T-helper 9 cell (primary cell): ENCODE measurements around the gene ACSM6.

Experiments used
- DNase-seq: peaks from one replicate; pipeline ENCODE4 v3.0.0-alpha.2; 2020

The ACSM6 gene

DNA sequence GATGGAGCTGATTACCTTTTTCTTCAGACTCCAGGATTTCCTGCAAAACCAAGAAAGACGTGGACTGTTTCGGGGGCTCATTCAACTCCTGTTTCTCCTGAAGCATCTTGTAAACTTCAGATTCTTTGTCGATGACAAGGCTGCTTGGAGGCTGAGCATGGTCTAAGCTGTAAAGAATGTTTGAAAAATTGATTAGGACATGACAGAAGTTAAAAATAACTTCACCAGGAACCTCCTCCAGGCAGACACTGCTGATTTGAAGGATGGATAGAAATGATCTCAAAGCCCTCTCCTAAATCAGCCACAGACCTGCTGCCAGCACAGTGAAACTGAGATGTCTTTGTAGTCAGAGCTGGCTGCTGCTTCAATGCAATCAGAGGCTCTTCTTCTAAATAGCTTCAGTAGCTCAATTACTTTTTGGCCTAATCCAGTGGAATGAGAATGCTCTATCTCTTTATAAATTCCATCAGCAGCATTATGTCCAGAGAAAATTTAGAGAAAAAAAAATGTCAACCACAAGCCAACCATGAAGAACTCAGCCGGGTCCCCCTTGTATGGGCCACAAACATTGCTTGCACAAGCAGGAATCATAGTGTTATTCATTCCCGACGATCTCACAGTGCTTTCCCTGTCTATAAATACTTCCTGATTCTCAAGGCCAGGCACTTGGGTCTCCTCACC is 53.3 kb downstream of the ACSM6 start:
- DNase-seq = no peak

GRCh38 chr10:95247881-95248583 is 54.0 kb downstream of the ACSM6 start:
- no peak for DNase-seq

DNA sequence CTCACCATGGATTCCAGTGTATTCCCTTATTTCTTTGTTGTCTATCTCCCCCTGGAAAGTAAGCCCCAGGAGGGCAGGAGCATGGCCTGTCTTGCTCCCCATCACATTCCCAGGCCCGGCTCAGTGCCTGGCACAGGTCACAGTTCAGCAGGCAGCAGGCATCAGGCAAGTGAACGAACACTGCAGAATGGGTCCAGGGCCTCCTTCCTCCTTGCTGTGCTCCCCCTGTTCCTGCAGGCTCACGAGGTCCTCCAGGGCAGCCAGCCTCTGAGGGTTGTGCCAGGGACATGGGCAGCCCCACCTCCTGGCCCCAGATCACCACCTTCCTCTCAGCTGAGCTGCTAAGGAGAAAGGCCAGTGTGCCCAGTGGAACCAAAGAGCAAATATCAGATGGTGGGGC is 55.0 kb downstream of the ACSM6 start:
- no peak for DNase-seq

GRCh38 chr10:95249467-95249866 is 55.4 kb downstream of the ACSM6 start:
- no peak for DNase-seq

- no peak for DNase-seq
Measured at GRCh38 chr10:95250856-95251255, 56.8 kb downstream of the ACSM6 start.

- no peak for DNase-seq
Measured at GRCh38 chr10:95253007-95253406, 59.0 kb downstream of the ACSM6 start.

GRCh38 chr10:95253686-95254085 is 59.6 kb downstream of the ACSM6 start:
- DNase-seq = no peak

DNA sequence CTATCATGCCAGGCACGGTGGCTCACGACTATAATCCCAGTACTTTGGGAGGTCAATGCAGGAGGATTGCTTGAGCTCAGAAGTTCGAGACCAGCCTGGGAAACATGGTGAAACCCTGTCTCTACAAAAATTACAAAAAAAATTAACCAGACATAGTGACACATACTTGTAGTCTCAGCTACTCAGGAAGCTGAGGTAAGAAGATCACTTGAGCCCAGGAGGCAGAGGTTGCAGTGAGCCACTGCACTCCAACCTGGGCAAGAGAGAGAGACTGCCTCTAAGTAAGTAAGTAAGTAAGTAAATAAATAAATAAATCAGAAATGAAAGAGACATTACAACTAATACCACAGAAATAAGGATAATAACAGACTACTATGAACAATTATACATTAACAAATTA is 60.6 kb downstream of the ACSM6 start:
- no peak for DNase-seq

- no peak for DNase-seq
Measured at GRCh38 chr10:95256268-95256667, 62.2 kb downstream of the ACSM6 start.

DNA sequence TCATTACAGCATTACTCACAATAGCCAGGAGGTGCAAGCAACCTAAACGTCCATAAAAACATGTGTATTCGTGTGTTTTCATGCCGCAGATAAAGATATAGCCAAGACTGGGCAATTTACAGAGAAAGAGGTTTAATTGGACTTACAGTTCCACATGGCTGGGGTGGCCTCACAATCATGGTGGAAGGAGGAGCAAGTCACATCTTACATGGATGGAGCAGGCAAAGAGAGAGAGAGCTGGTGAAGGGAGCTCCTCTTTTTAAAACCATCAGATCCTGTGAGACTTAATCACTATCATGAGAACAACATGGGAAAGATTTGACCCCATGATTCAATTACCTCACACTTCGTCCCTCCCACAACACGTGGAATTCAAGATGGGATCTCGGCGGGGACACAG is 63.8 kb downstream of the ACSM6 start:
- DNase-seq = no peak

- DNase-seq = no peak
Measured at GRCh38 chr10:95260397-95260881, 66.4 kb downstream of the ACSM6 start.

GRCh38 chr10:95260909-95261552 is 67.0 kb downstream of the ACSM6 start:
- DNase-seq = no peak

- no peak for DNase-seq
Measured at GRCh38 chr10:95261926-95262325, 67.9 kb downstream of the ACSM6 start.

GRCh38 chr10:95262763-95263518 is 68.9 kb downstream of the ACSM6 start:
- no peak for DNase-seq

DNA sequence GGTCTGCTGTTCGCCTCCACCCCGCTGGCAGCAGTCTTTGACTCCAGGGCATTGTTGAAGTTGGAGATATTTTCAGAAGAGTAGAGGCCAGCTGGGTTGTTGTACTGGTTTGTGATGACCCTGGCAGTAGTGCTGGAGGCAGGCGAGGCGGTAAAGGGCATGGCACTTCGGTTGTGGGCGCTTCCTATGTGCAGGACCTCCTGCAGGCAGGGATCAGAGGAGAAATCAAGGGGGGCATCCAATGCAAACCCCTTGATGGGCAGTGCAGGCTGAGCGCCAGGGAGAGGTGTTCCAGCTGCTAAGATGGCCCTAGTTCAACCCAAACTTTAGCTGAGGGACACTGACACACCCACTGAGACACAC is 69.8 kb downstream of the ACSM6 start:
- no peak for DNase-seq

GRCh38 chr10:95264227-95265051 is 70.4 kb downstream of the ACSM6 start:
- DNase-seq = no peak

GRCh38 chr10:95265572-95265971 is 71.5 kb downstream of the ACSM6 start:
- DNase-seq = no peak

GRCh38 chr10:95266674-95267095 is 72.6 kb downstream of the ACSM6 start:
- no peak for DNase-seq

GRCh38 chr10:95267251-95267650 is 73.2 kb downstream of the ACSM6 start:
- DNase-seq = no peak

DNA sequence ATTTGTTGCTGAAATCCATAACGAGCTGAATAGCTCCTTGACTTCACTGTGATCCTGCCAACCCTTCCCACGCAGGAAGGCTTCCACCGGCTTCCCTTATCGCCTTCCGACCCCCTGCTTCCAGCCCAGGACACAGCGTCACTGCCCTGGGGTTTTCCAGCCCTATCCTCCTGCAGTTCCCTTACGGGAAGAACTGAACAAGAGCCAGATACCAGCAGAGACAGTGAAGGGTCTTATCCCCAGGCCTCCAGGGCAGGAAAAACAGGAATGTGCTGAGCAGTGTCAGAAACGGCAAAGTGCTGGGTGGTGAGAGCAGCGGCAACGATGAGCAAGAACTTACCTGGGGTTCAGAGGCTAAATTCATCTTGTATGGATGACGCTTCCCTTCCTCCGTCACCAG is 74.4 kb downstream of the ACSM6 start:
- no peak for DNase-seq

DNA sequence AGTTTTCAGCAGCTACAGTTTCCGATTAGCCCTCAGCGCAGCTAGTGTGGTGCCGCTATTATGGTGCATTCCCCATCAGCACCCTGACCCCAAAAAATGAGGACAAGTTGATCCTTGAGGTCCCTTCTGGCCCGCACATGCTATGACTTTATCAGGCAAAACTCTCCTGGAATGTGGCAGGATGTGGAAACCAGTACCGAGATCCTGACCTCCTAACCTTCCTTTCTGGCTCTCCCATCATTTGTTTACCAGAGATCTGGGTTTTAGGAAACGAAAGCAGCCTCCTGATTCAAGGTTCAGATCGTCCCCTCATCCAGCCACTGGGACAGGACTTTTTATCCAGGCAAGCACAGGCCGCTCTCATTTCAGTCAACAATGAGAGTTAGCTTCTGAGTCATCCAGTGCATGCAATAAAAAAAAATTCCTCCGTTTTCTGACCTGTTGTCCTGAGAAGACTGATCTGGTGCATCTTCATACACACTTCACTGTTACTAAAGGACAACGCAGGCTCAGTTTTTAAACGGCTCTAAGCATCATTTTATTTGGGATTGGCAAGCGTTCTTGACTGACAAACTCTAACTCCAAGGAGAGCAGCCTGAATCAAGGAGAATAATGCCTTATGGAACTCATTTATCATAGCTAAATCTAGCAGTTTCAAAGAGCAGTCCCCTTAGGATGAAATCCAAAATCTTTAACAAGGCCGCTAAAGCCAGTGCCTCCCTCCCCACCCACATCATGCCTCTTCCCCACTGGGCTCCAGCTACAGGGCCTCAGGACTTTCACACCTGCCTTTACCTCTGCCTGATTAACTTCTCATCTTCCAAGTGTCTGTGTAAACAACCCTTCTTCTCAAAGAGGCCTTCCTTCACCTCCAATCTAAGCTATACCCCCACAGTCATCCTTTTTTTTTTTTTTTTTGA is 79.6 kb downstream of the ACSM6 start:
- no peak for DNase-seq
